Esophagus muscularis mucosa (tissue), 4 donors: Measurements from ENCODE around the gene GSTM2.

ENCODE experiments used
- CTCF ChIP-seq, 3 experiments: fragments of 200-600 bp in 2 of 3; fragments of 450-650 bp in 1 of 3; sonication (generic) in 2 of 3; IDR thresholded peaks; one replicate each; pipeline ENCODE4 v1.5.1; 2017 to 2019; ENCODE audit warnings: antibody characterized with exemption in 3 of 3, mild to moderate bottlenecking in 2 of 3, moderate library complexity in 1 of 3
- EP300 ChIP-seq: sonication (generic); formaldehyde crosslinking; IDR thresholded peaks from one replicate; pipeline ENCODE4 v1.6.1; 2017; ENCODE audit warnings: antibody characterized with exemption
- POLR2A ChIP-seq: fragments of 450-650 bp; IDR thresholded peaks from one replicate; pipeline ENCODE4 v1.6.1; 2017; ENCODE audit warnings: antibody characterized with exemption, moderate library complexity, mild to moderate bottlenecking, low read depth
- POLR2AphosphoS5 ChIP-seq, 2 donors: sonication (generic); formaldehyde crosslinking; IDR thresholded peaks; one replicate each; pipeline ENCODE4 v1.6.1; 2017; ENCODE audit warnings: antibody characterized with exemption in 2 of 2

GRCh38 chr1:109628540-109629321, 39.1 kb upstream of the GSTM2 start:
- TF ChIP-seq CTCF (IDR thresholded peaks at IDR 0.05): no peak
- TF ChIP-seq POLR2A: no peak
- no peak for TF ChIP-seq POLR2AphosphoS5 (IDR thresholded peaks at IDR 0.05)
- no peak for TF ChIP-seq EP300
